ENCODE data around the gene THUMPD2. TPM values are rescaled to one million over a fixed set of nuclear protein-coding genes. Genes with fewer than 3 reads are reported as not detected.

The THUMPD2 gene
- total RNA-seq, 4 donors from 2014 or later = 4.6 to 11.2 (median 8.6) TPM

GRCh38 chr2:39704540-39704939, 74.5 kb downstream of the THUMPD2 start:
- H3K36me3 ChIP-seq = no peaks in the 10 kb centered on the region
- no peak overlapping the region for H3K27ac ChIP-seq
- H3K9me3 ChIP-seq = peaks cover 0 to 17% (median 0%) of the 10 kb centered on the region in 3 donors
- ATAC-seq = no peak
- TF ChIP-seq POLR2A (IDR thresholded peaks at IDR 0.05) (no peak), CTCF (IDR thresholded peaks at IDR 0.05 in 4 of 5, conservative IDR thresholded peaks at IDR 0.05 in 1 of 5) (no peak)
- no peaks in the 10 kb centered on the region for H3K4me1 ChIP-seq
- H3K27me3 ChIP-seq = no peaks in the 10 kb centered on the region
- no peak overlapping the region for H3K4me3 ChIP-seq
- DNase-seq = no peak
- in situ Hi-C loops (cut with MboI; ENCODE audit: low sequenced_read_pairs in 4 of 4) = no loop called here
- intact Hi-C loops (cut with DNase I; ENCODE audit: low total_unique reads) = no loop called here

- Histone ChIP-seq H3K36me3 (no peaks in the 10 kb centered on the region), H3K9me3 (peaks cover 0 to 17% (median 0%) of the 10 kb centered on the region in 3 donors), H3K27me3 (no peaks in the 10 kb centered on the region), H3K4me3 (no peak overlapping the region), H3K27ac (no peak overlapping the region), H3K4me1 (no peaks in the 10 kb centered on the region)
- ATAC-seq (no peak), DNase-seq (no peak)
- in situ Hi-C loops (cut with MboI; ENCODE audit: low sequenced_read_pairs in 4 of 4) (no loop called here), intact Hi-C loops (cut with DNase I; ENCODE audit: low total_unique reads) (no loop called here)
- no peak for TF ChIP-seq CTCF (IDR thresholded peaks at IDR 0.05 in 4 of 5, conservative IDR thresholded peaks at IDR 0.05 in 1 of 5)
- TF ChIP-seq POLR2A (IDR thresholded peaks at IDR 0.05) = no peak
Observed at GRCh38 chr2:39703181-39703872, 75.7 kb downstream of the THUMPD2 start.

- TF ChIP-seq POLR2A (IDR thresholded peaks at IDR 0.05) (no peak), CTCF (IDR thresholded peaks at IDR 0.05 in 4 of 5, conservative IDR thresholded peaks at IDR 0.05 in 1 of 5) (no peak)
- H3K4me3 ChIP-seq = no peak overlapping the region
- in situ Hi-C loops (cut with MboI; ENCODE audit: low sequenced_read_pairs in 4 of 4) = no loop called here
- no peaks in the 10 kb centered on the region for H3K27me3 ChIP-seq
- no peak for DNase-seq
- H3K27ac ChIP-seq = no peak overlapping the region
- intact Hi-C loops (cut with DNase I; ENCODE audit: low total_unique reads) = no loop called here
- H3K9me3 ChIP-seq = peaks cover 0 to 17% (median 0%) of the 10 kb centered on the region in 3 donors
- no peak for ATAC-seq
- H3K4me1 ChIP-seq = peaks cover 16 to 18% of the 10 kb centered on the region in 2 donors
- H3K36me3 ChIP-seq = no peaks in the 10 kb centered on the region
Observed at GRCh38 chr2:39701137-39701536, 77.9 kb downstream of the THUMPD2 start.

GRCh38 chr2:39697454-39697853, 81.6 kb downstream of the THUMPD2 start:
- Histone ChIP-seq H3K27me3 (no peaks in the 10 kb centered on the region), H3K4me3 (no peak overlapping the region), H3K27ac (peak overlapping the region in 3 of 4 donors; percentile 38 to 61 (median 55)), H3K4me1 (peaks cover 24 to 29% of the 10 kb centered on the region in 2 donors), H3K36me3 (no peaks in the 10 kb centered on the region), H3K9me3 (peaks cover 0 to 15% (median 0%) of the 10 kb centered on the region in 3 donors)
- in situ Hi-C loops (cut with MboI; ENCODE audit: low sequenced_read_pairs in 4 of 4) = no loop called here
- intact Hi-C loops (cut with DNase I; ENCODE audit: low total_unique reads) = loop anchor here (2.0 to 5.0 kb wide), 3 partner anchors 55 to 315 kb away; no protein-coding TSS in a partner anchor
- TF ChIP-seq POLR2A (IDR thresholded peaks at IDR 0.05) (no peak), CTCF (IDR thresholded peaks at IDR 0.05 in 4 of 5, conservative IDR thresholded peaks at IDR 0.05 in 1 of 5) (no peak)
- DNase-seq = peak in 1 of 2 donors; percentile 19
- ATAC-seq = no peak

All from gastrocnemius medialis (tissue), 4 donors.